WTC11 (cell line): Measurements from ENCODE around the gene MED13. TPM values are rescaled to one million over a fixed set of nuclear protein-coding genes. Genes with fewer than 3 reads are reported as not detected.

Source experiments
- ATAC-seq: fragments of 200-7000 bp; cut with Tn5 transposase; 2 replicates; pipeline ENCODE4 v1.10.0; 2021; ENCODE audit warnings: mild to moderate bottlenecking, moderate library complexity
- CTCF ChIA-PET: fragments of 300-600 bp; sonication (Branson Sonifier 250); formaldehyde crosslinking; loops from one replicate; lab custom pipeline; 2021; ENCODE audit warnings: antibody characterized with exemption; lab: Charles Lee
- POLR2A ChIA-PET: fragments of 350-600 bp; sonication (Branson Sonifier 250); formaldehyde crosslinking; loops from one replicate; lab custom pipeline; 2021; ENCODE audit warnings: antibody characterized with exemption; lab: Charles Lee
- DNase-seq: peaks from one replicate; pipeline ENCODE4 v3.0.0; 2021; ENCODE audit warnings: low spot score
- H3K27ac Mint-ChIP-seq: 2 replicates; pipeline ENCODE4 v1.8.0; 2021; ENCODE audit warnings: mixed read lengths
- H3K27me3 Mint-ChIP-seq: 2 replicates; pipeline ENCODE4 v1.8.0; 2021; ENCODE audit warnings: low read depth, mild to moderate bottlenecking, moderate library complexity, mixed read lengths
- H3K36me3 Mint-ChIP-seq: 2 replicates; pipeline ENCODE4 v1.8.0; 2021; ENCODE audit warnings: mixed read lengths
- H3K4me1 Mint-ChIP-seq: 2 replicates; pipeline ENCODE4 v1.8.0; 2022; ENCODE audit warnings: mixed read lengths
- H3K4me3 Mint-ChIP-seq: 2 replicates; pipeline ENCODE4 v1.8.0; 2021; ENCODE audit warnings: mild to moderate bottlenecking, moderate library complexity, mixed read lengths
- H3K9me3 Mint-ChIP-seq: 2 replicates; pipeline ENCODE4 v1.8.0; 2021; ENCODE audit warnings: mixed read lengths
- AR ChIP-seq: fragments of 250-450 bp; sonication (Bioruptor Pico); IDR thresholded peaks from 2 replicates; pipeline ENCODE4 v1.9.0; 2021; ENCODE audit warnings: mild to moderate bottlenecking
- ATF1 ChIP-seq: sonication (generic); formaldehyde crosslinking; IDR thresholded peaks from 2 replicates; pipeline ENCODE4 v1.8.1; 2023; ENCODE audit warnings: mild to moderate bottlenecking, moderate library complexity, missing genetic modification reagents
- ATF2 ChIP-seq: sonication (generic); formaldehyde crosslinking; IDR thresholded peaks from 2 replicates; pipeline ENCODE4 v1.8.1; 2022; ENCODE audit warnings: low read depth, missing genetic modification reagents, borderline replicate concordance
- CBFB ChIP-seq: sonication (generic); formaldehyde crosslinking; IDR thresholded peaks from 2 replicates; pipeline ENCODE4 v1.8.1; 2022; ENCODE audit warnings: mild to moderate bottlenecking, low read depth, missing genetic modification reagents
- CDX4 ChIP-seq: fragments of 250-450 bp; sonication (Bioruptor Pico); IDR thresholded peaks from 2 replicates; pipeline ENCODE4 v1.9.0; 2021; ENCODE audit warnings: moderate library complexity, mild to moderate bottlenecking, inconsistent platforms, borderline replicate concordance
- CREM ChIP-seq: sonication (generic); formaldehyde crosslinking; IDR thresholded peaks from 2 replicates; pipeline ENCODE4 v1.8.1; 2022; ENCODE audit warnings: mild to moderate bottlenecking, missing genetic modification reagents, moderate library complexity
- ELF4 ChIP-seq: sonication (generic); formaldehyde crosslinking; IDR thresholded peaks from 2 replicates; pipeline ENCODE4 v1.8.1; 2022; ENCODE audit warnings: low read depth, mild to moderate bottlenecking, moderate library complexity, missing genetic modification reagents
- ESRRA ChIP-seq: sonication (generic); formaldehyde crosslinking; IDR thresholded peaks from 2 replicates; pipeline ENCODE4 v1.8.1; 2022; ENCODE audit warnings: mild to moderate bottlenecking, missing genetic modification reagents, borderline replicate concordance
- GABPB1 ChIP-seq: sonication (generic); formaldehyde crosslinking; IDR thresholded peaks from 2 replicates; pipeline ENCODE4 v1.8.1; 2023; ENCODE audit warnings: mild to moderate bottlenecking, missing genetic modification reagents
- HMGA2 ChIP-seq: fragments of 250-450 bp; sonication (Bioruptor Pico); IDR thresholded peaks from 2 replicates; pipeline ENCODE4 v1.4.0; 2021; ENCODE audit warnings: mild to moderate bottlenecking, moderate library complexity
- MXD4 ChIP-seq: fragments of 250-450 bp; sonication (Bioruptor Pico); IDR thresholded peaks from 2 replicates; pipeline ENCODE4 v1.8.0; 2021; ENCODE audit warnings: mild to moderate bottlenecking, moderate library complexity, borderline replicate concordance
- PREB ChIP-seq: sonication (generic); formaldehyde crosslinking; IDR thresholded peaks from 2 replicates; pipeline ENCODE4 v1.8.1; 2022; ENCODE audit warnings: mild to moderate bottlenecking, missing genetic modification reagents, moderate library complexity, borderline replicate concordance
- SMAD4 ChIP-seq: sonication (generic); formaldehyde crosslinking; IDR thresholded peaks from 2 replicates; pipeline ENCODE4 v1.8.0; 2022; ENCODE audit warnings: mild to moderate bottlenecking, missing genetic modification reagents
- SP1 ChIP-seq: sonication (generic); formaldehyde crosslinking; conservative IDR thresholded peaks from 2 replicates; pipeline ENCODE4 v1.8.1; 2022; ENCODE audit warnings: missing genetic modification reagents
- USF1 ChIP-seq: sonication (generic); formaldehyde crosslinking; IDR thresholded peaks from 2 replicates; pipeline ENCODE4 v1.8.0; 2022; ENCODE audit warnings: mild to moderate bottlenecking, missing genetic modification reagents
- ZNF219 ChIP-seq: sonication (generic); formaldehyde crosslinking; IDR thresholded peaks from 2 replicates; pipeline ENCODE4 v1.8.0; 2023; ENCODE audit warnings: missing genetic modification reagents, mild to moderate bottlenecking, borderline replicate concordance
- ZNF396 ChIP-seq: fragments of 250-450 bp; sonication (Bioruptor Pico); IDR thresholded peaks from 2 replicates; pipeline ENCODE4 v1.8.0; 2021; ENCODE audit warnings: mild to moderate bottlenecking, moderate library complexity, borderline replicate concordance
- ZNF532 ChIP-seq: fragments of 250-450 bp; sonication (Bioruptor Pico); IDR thresholded peaks from 2 replicates; pipeline ENCODE4 v1.9.0; 2021; ENCODE audit warnings: mild to moderate bottlenecking, borderline replicate concordance
- total RNA-seq: library from RNA; stranded (reverse); gene quantifications from 3 replicates; pipeline ENCODE4 v1.2.3, GENCODE V29; 2021

The MED13 gene
- total RNA-seq, 1 experiment from 2014 or later: 39.7 TPM

GRCh38 chr17:62094175-62094574 is 29.1 kb upstream of the MED13 start (continued):
- TF ChIP-seq ZNF532 (CRISPR knock-in tag) (no peak), SMAD4 (no peak), GABPB1 (CRISPR knock-in tag) (no peak), CREM (CRISPR knock-in tag) (no peak), ESRRA (no peak)

- Mint-ChIP-seq H3K27ac (no peak overlapping the region), H3K27me3 (no peaks in the 10 kb centered on the region), H3K9me3 (no peaks in the 10 kb centered on the region), H3K4me3 (no peak overlapping the region), H3K4me1 (no peaks in the 10 kb centered on the region), H3K36me3 (no peaks in the 10 kb centered on the region)
- ATAC-seq: no peak
- CTCF ChIA-PET: interaction anchor here (1.9 kb wide), 1 partner anchor 16 kb away, joined by 6 read pairs; no protein-coding TSS in a partner anchor
- no peak for TF ChIP-seq SP1 (CRISPR knock-in tag)
- TF ChIP-seq CDX4 (CRISPR knock-in tag): no peak
- TF ChIP-seq MXD4: no peak
- no peak for TF ChIP-seq PREB (CRISPR knock-in tag)
- TF ChIP-seq ESRRA: no peak
- no peak for TF ChIP-seq ZNF396 (CRISPR knock-in tag)
- no peak for TF ChIP-seq CBFB (CRISPR knock-in tag)
- no peak for TF ChIP-seq ATF2 (CRISPR knock-in tag)
- no peak for TF ChIP-seq ZNF219 (CRISPR knock-in tag)
- no peak for TF ChIP-seq ELF4 (CRISPR knock-in tag)
- TF ChIP-seq GABPB1 (CRISPR knock-in tag): no peak
- no peak for TF ChIP-seq HMGA2 (CRISPR knock-in tag)
- TF ChIP-seq ATF1 (CRISPR knock-in tag): no peak
- TF ChIP-seq AR: no peak
- no peak for TF ChIP-seq USF1 (CRISPR knock-in tag)
- POLR2A ChIA-PET: no interaction called here
- DNase-seq: no peak
Measured at GRCh38 chr17:62093188-62094155, 28.4 kb upstream of the MED13 start.
